Measurements from ENCODE around the gene RBM39. TPM values are rescaled to one million over a fixed set of nuclear protein-coding genes. Genes with fewer than 3 reads are reported as not detected.

RBM39 gene
- total RNA-seq, 1 donor = 1,157 TPM

DNA sequence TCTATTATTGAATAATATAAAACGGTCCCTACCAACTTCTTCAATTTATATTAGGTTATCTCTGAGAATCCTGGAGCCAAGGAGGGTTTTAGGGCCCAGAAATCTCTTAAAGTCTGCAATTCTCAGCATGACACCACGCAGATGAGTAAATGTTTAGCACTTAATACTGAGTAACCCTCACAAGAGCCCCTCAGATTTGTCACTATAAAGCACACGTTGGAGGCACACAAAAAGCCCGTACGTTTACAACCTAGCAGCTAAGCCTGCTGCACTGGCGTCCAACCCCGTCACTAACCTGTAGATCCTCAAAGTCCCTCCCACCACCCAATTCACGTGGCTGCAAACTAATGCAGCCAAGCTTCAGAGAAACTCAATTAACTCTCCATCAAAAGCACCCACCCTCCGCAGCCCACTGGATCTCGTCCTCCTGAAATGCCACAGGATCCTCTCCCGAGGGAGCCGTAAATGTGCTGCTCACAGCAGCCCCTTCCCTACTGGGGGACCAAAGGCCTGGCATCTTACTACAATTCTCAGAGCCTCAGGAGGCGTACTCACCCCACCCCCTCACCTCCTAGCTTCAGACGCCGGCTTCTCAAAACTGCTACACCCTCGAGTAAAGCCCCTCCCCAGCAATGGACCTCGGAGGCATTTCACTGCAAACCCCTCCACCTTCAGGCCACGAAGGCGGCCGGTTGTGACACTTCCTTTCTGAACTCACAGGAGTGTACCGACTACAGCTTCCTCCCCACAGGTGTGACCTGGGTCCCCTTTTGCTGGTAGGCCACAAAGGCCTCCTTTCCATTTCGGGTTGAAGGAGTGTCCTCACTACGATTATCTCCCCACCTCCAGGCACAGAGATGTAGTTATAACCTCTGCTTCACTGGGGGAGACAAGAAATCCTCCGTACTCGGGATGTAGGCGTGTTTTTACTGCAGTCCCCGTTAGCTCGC, 78.3 kb downstream of the RBM39 start:
- Histone ChIP-seq H3K9me3 (ENCODE audit: low read depth, low read length) (no peaks in the 10 kb centered on the region), H3K27me3 (ENCODE audit: insufficient read depth, low read length) (no peaks in the 10 kb centered on the region), H3K4me1 (ENCODE audit: insufficient read depth, low read length) (peaks cover 43% of the 10 kb centered on the region), H3K4me3 (ENCODE audit: low read length) (peak overlapping the region; percentile 82)

GRCh38 chr20:35662551-35662950, 79.5 kb downstream of the RBM39 start:
- Histone ChIP-seq H3K9me3 (ENCODE audit: low read depth, low read length) (no peaks in the 10 kb centered on the region), H3K27me3 (ENCODE audit: insufficient read depth, low read length) (no peaks in the 10 kb centered on the region), H3K4me1 (ENCODE audit: insufficient read depth, low read length) (peaks cover 51% of the 10 kb centered on the region), H3K4me3 (ENCODE audit: low read length) (no peak overlapping the region)

DNA sequence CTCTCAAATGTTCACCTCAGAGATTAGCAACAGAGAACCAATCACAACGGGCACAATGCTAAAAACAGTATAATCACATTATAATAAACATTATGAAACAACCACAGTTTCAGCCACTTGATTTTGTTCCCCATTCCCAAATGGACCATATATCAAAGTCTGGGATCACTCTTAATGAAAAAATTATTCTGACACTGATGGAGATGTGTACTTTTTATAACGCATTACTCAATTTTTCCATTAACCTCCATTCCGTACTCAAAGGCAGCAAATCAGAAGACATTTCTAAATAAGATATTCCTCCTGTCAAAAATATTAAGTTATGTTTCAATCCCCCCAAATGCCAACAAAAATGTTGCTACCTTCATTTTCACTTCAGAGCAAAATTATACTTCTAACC, 80.2 kb downstream of the RBM39 start:
- no peaks in the 10 kb centered on the region for H3K9me3 ChIP-seq (ENCODE audit: low read depth, low read length)
- no peaks in the 10 kb centered on the region for H3K27me3 ChIP-seq (ENCODE audit: insufficient read depth, low read length)
- no peak overlapping the region for H3K4me3 ChIP-seq (ENCODE audit: low read length)
- peaks cover 55% of the 10 kb centered on the region for H3K4me1 ChIP-seq (ENCODE audit: insufficient read depth, low read length)

GRCh38 chr20:35661053-35661452, 81.0 kb downstream of the RBM39 start:
- Histone ChIP-seq H3K9me3 (ENCODE audit: low read depth, low read length) (no peaks in the 10 kb centered on the region), H3K4me3 (ENCODE audit: low read length) (no peak overlapping the region), H3K4me1 (ENCODE audit: insufficient read depth, low read length) (peaks cover 59% of the 10 kb centered on the region), H3K27me3 (ENCODE audit: insufficient read depth, low read length) (no peaks in the 10 kb centered on the region)

GRCh38 chr20:35660122-35660937, 81.7 kb downstream of the RBM39 start:
- peaks cover 59% of the 10 kb centered on the region for H3K4me1 ChIP-seq (ENCODE audit: insufficient read depth, low read length)
- H3K4me3 ChIP-seq (ENCODE audit: low read length) = no peak overlapping the region
- H3K9me3 ChIP-seq (ENCODE audit: low read depth, low read length) = no peaks in the 10 kb centered on the region
- no peaks in the 10 kb centered on the region for H3K27me3 ChIP-seq (ENCODE audit: insufficient read depth, low read length)

- H3K9me3 ChIP-seq (ENCODE audit: low read depth, low read length) = no peaks in the 10 kb centered on the region
- no peak overlapping the region for H3K4me3 ChIP-seq (ENCODE audit: low read length)
- H3K27me3 ChIP-seq (ENCODE audit: insufficient read depth, low read length) = no peaks in the 10 kb centered on the region
- peaks cover 45% of the 10 kb centered on the region for H3K4me1 ChIP-seq (ENCODE audit: insufficient read depth, low read length)
Measured at GRCh38 chr20:35657271-35657670, 84.8 kb downstream of the RBM39 start.

GRCh38 chr20:35654415-35654814, 87.6 kb downstream of the RBM39 start:
- Histone ChIP-seq H3K9me3 (ENCODE audit: low read depth, low read length) (no peaks in the 10 kb centered on the region), H3K27me3 (ENCODE audit: insufficient read depth, low read length) (no peaks in the 10 kb centered on the region), H3K4me1 (ENCODE audit: insufficient read depth, low read length) (peaks cover 21% of the 10 kb centered on the region), H3K4me3 (ENCODE audit: low read length) (no peak overlapping the region)

GRCh38 chr20:35653893-35654292, 88.2 kb downstream of the RBM39 start:
- no peaks in the 10 kb centered on the region for H3K9me3 ChIP-seq (ENCODE audit: low read depth, low read length)
- H3K27me3 ChIP-seq (ENCODE audit: insufficient read depth, low read length) = no peaks in the 10 kb centered on the region
- H3K4me3 ChIP-seq (ENCODE audit: low read length) = no peak overlapping the region
- H3K4me1 ChIP-seq (ENCODE audit: insufficient read depth, low read length) = peaks cover 17% of the 10 kb centered on the region

Other genes starting within 250 kb of the RBM39 start
- gene C20orf173, start 212.6 kb downstream of the RBM39 start, total RNA-seq = not detected
- 217 TPM for gene ERGIC3, start 200.2 kb downstream of the RBM39 start, total RNA-seq
- 5.9 TPM for gene SPAG4, start 126.4 kb downstream of the RBM39 start, total RNA-seq
- gene CPNE1, start 77.4 kb downstream of the RBM39 start, total RNA-seq = 74.5 TPM
- gene RBM12, start 77.4 kb downstream of the RBM39 start, total RNA-seq = 55.7 TPM
- 7.1 TPM for gene NFS1, start 42.9 kb downstream of the RBM39 start, total RNA-seq
- gene ROMO1, start 42.9 kb downstream of the RBM39 start, total RNA-seq = 26.1 TPM
- gene PHF20, start 29.8 kb upstream of the RBM39 start, total RNA-seq = 103 TPM
- gene SCAND1, start 212.2 kb upstream of the RBM39 start, total RNA-seq = 63.9 TPM
- gene CNBD2, start 226.3 kb upstream of the RBM39 start, total RNA-seq = 11.3 TPM